SHP77 (cell line): ENCODE results near the gene PNCK.

Source experiments
- DNase-seq, 2 experiments: peaks; one replicate each; lab custom pipeline; 2025; lab: John Stamatoyannopoulos, UW

Gene PNCK

GRCh38 chrX:153627675-153628111 is 45.9 kb downstream of the PNCK start:
- no peak for DNase-seq

- no peak for DNase-seq
Observed at GRCh38 chrX:153626863-153627674, 46.5 kb downstream of the PNCK start.

- DNase-seq: no peak
Observed at GRCh38 chrX:153626025-153626633, 47.5 kb downstream of the PNCK start.

- no peak for DNase-seq
Observed at GRCh38 chrX:153625271-153626024, 48.2 kb downstream of the PNCK start.

GRCh38 chrX:153624196-153625091 is 49.2 kb downstream of the PNCK start:
- no peak for DNase-seq

GRCh38 chrX:153623310-153624029 is 50.1 kb downstream of the PNCK start:
- DNase-seq: no peak

GRCh38 chrX:153622661-153623309 is 50.8 kb downstream of the PNCK start:
- DNase-seq: no peak

GRCh38 chrX:153621949-153622598 is 51.5 kb downstream of the PNCK start:
- no peak for DNase-seq

- DNase-seq: no peak
Observed at GRCh38 chrX:153620576-153620975, 53.0 kb downstream of the PNCK start.
